ENCODE data around the gene RPS18.

The RPS18 gene

GRCh38 chr6:33294086-33294823 is 22.4 kb downstream of the RPS18 start:
- Histone ChIP-seq H3K9ac (ENCODE audit: low read length) (no peak overlapping the region), H3K79me2 (ENCODE audit: insufficient read depth, low read length) (peaks cover 27% of the 10 kb centered on the region), H3K27ac (ENCODE audit: low read depth, low read length) (no peak overlapping the region), H2AFZ (ENCODE audit: low read depth, low read length, severe bottlenecking) (no peak overlapping the region), H3K4me3 (ENCODE audit: insufficient read depth, low read length, poor library complexity, severe bottlenecking) (no peak overlapping the region), H3K27me3 (ENCODE audit: low read length) (no peaks in the 10 kb centered on the region), H4K20me1 (ENCODE audit: low read depth, low read length) (no peaks in the 10 kb centered on the region), H3F3A (ENCODE audit: insufficient read depth) (peaks cover 23% of the 10 kb centered on the region), H3K36me3 (ENCODE audit: low read length) (no peaks in the 10 kb centered on the region), H3K9me3 (ENCODE audit: insufficient read depth, low read length) (no peaks in the 10 kb centered on the region), H3K4me2 (ENCODE audit: low read depth, low read length, poor library complexity, severe bottlenecking) (no peak overlapping the region), H3K9me2 (replicated peaks; ENCODE audit: insufficient read depth, low read length) (no peaks in the 10 kb centered on the region)
- TF ChIP-seq EZH2phosphoT487 (conservative IDR thresholded peaks at IDR 0.05; ENCODE audit: low read length) (no peak), CTCF (IDR thresholded peaks at IDR 0.05; ENCODE audit: insufficient read depth, low read length, poor library complexity, severe bottlenecking) (no peak)

GRCh38 chr6:33295621-33296369 is 23.9 kb downstream of the RPS18 start:
- no peaks in the 10 kb centered on the region for H4K20me1 ChIP-seq (ENCODE audit: low read depth, low read length)
- no peaks in the 10 kb centered on the region for H3K27me3 ChIP-seq (ENCODE audit: low read length)
- H3K9me3 ChIP-seq (ENCODE audit: insufficient read depth, low read length), result no peaks in the 10 kb centered on the region
- no peaks in the 10 kb centered on the region for H3K36me3 ChIP-seq (ENCODE audit: low read length)
- TF ChIP-seq CTCF (IDR thresholded peaks at IDR 0.05; ENCODE audit: insufficient read depth, low read length, poor library complexity, severe bottlenecking), result no peak
- no peak for TF ChIP-seq EZH2phosphoT487 (conservative IDR thresholded peaks at IDR 0.05; ENCODE audit: low read length)
- H3K27ac ChIP-seq (ENCODE audit: low read depth, low read length), result no peak overlapping the region
- H3F3A ChIP-seq (ENCODE audit: insufficient read depth), result peaks cover 28% of the 10 kb centered on the region
- H3K9me2 ChIP-seq (replicated peaks; ENCODE audit: insufficient read depth, low read length), result no peaks in the 10 kb centered on the region
- no peak overlapping the region for H3K4me2 ChIP-seq (ENCODE audit: low read depth, low read length, poor library complexity, severe bottlenecking)
- no peak overlapping the region for H3K4me3 ChIP-seq (ENCODE audit: insufficient read depth, low read length, poor library complexity, severe bottlenecking)
- H3K9ac ChIP-seq (ENCODE audit: low read length), result no peak overlapping the region
- H2AFZ ChIP-seq (ENCODE audit: low read depth, low read length, severe bottlenecking), result no peak overlapping the region
- peaks cover 21% of the 10 kb centered on the region for H3K79me2 ChIP-seq (ENCODE audit: insufficient read depth, low read length)

GRCh38 chr6:33296797-33297405 is 25.0 kb downstream of the RPS18 start:
- peak overlapping the region; percentile 90 for H3K4me2 ChIP-seq (ENCODE audit: low read depth, low read length, poor library complexity, severe bottlenecking)
- no peaks in the 10 kb centered on the region for H4K20me1 ChIP-seq (ENCODE audit: low read depth, low read length)
- no peak overlapping the region for H3K27ac ChIP-seq (ENCODE audit: low read depth, low read length)
- no peaks in the 10 kb centered on the region for H3K9me3 ChIP-seq (ENCODE audit: insufficient read depth, low read length)
- peaks cover 26% of the 10 kb centered on the region for H3F3A ChIP-seq (ENCODE audit: insufficient read depth)
- H3K9ac ChIP-seq (ENCODE audit: low read length), result no peak overlapping the region
- H3K27me3 ChIP-seq (ENCODE audit: low read length), result no peaks in the 10 kb centered on the region
- H3K79me2 ChIP-seq (ENCODE audit: insufficient read depth, low read length), result peaks cover 20% of the 10 kb centered on the region
- H3K36me3 ChIP-seq (ENCODE audit: low read length), result no peaks in the 10 kb centered on the region
- H3K4me3 ChIP-seq (ENCODE audit: insufficient read depth, low read length, poor library complexity, severe bottlenecking), result no peak overlapping the region
- no peaks in the 10 kb centered on the region for H3K9me2 ChIP-seq (replicated peaks; ENCODE audit: insufficient read depth, low read length)
- H2AFZ ChIP-seq (ENCODE audit: low read depth, low read length, severe bottlenecking), result no peak overlapping the region
- no peak for TF ChIP-seq EZH2phosphoT487 (conservative IDR thresholded peaks at IDR 0.05; ENCODE audit: low read length)
- TF ChIP-seq CTCF (IDR thresholded peaks at IDR 0.05; ENCODE audit: insufficient read depth, low read length, poor library complexity, severe bottlenecking), result no peak

All from SU-DHL-6 (cell line).